DMS 273 (cell line): ENCODE results near the gene HK3.
A peak's percentile ranks its signal among the peaks of the same experiment; 100 is the strongest.
"Not testable (repeated sequence)": the region's sequence is repeated elsewhere in the genome, so short reads cannot be mapped to it uniquely, and the experiment has no call there.

Experiments
- DNase-seq: peaks from one replicate; lab custom pipeline; 2025; ENCODE audit not compliant: unreplicated experiment; lab: John Stamatoyannopoulos, UW

The HK3 gene

DNA sequence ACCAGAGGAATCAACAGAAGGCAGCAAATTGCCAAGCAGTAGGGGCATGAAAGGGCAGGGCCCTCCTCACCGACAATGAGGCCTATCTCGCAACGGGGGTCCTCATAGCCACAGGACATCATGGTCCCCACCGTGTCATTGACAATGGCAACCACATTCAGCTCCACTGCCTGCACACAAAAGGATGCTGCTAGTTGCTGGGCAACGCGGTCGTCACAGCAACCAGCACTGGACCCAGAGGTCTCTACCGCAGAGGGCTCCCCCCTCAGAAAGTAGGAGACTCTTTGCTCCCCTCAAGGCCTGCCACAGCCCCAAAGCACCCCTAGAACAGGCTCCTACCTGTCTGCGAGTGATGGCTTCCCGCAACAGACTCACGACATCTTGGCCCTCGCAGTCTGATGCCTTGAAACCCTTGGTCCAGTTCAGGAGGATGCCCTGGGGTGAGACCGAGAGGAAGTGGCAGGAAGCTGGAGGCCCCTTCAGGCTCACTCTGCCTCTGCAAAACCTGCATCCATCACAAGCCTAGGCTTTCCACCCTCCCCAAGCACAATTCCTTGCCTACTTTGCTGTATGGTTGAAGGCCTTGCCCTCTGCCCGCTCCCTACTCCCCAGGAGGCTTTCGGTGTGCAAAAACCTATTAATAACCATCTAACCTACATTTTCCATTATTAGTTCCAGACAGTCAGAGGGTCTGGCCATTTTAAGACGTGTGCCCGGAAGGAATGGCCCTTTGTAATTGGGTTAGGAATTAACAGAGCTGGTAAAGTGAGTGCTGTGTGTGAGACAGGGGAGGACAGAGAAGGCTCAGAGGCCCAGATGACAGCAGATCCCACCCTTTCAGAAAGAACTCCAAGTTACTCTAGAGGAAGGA is 15.2 kb downstream of the HK3 start:
- no peak for DNase-seq

DNA sequence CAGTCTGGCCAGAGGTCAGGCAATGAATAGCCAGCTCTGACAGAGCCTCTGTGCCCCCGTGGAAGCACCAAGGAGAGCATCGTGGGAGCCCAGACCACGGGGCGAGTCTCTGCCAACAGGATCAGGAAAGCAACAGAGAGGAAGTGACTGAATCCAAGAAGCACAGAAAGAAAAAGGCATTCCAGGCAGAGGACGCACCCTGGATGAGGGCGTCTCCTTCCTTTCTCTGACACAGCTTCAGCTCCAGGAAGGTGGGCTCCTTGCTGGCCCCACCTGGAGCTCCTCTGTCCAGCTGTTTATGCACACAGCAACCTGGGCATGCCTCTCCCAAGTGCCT is 16.6 kb downstream of the HK3 start:
- DNase-seq = no peak

GRCh38 chr5:176881816-176882566 is 17.2 kb downstream of the HK3 start:
- no peak for DNase-seq

DNA sequence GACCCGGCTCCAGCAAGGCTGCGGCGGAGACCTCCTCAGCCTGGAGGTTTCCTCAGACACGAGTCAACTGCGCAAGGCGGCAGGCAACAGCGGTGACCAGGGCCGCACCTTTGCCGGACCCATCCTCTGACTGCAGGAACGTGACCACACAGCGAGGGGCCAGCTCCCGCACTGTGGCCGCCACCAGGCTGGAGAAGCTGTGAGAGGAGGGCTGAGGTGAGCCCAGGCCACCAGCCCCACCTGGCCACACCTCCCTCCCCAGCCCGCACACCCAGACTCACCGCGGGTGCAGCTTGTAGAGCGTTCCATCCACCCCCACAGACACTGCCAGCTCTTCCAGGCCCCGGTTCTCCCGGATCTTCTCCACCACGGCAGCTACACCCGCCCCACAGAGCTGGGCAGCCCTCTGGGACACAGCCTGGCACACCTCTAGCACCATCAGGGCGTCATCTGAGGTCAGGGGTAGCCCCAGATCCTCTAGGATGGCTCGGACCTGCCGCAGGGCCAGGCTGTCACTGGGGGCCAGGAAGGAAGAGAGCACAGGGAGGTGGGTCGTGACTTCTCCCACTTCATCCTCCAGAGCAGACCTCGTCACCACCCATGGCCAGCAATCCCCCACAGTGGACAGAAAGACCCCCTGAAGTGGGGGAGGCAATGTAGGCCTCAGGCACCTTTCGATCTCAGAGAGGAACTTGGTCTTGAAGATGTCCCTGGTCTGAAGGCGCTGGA is 18.0 kb downstream of the HK3 start:
- DNase-seq = no peak

DNA sequence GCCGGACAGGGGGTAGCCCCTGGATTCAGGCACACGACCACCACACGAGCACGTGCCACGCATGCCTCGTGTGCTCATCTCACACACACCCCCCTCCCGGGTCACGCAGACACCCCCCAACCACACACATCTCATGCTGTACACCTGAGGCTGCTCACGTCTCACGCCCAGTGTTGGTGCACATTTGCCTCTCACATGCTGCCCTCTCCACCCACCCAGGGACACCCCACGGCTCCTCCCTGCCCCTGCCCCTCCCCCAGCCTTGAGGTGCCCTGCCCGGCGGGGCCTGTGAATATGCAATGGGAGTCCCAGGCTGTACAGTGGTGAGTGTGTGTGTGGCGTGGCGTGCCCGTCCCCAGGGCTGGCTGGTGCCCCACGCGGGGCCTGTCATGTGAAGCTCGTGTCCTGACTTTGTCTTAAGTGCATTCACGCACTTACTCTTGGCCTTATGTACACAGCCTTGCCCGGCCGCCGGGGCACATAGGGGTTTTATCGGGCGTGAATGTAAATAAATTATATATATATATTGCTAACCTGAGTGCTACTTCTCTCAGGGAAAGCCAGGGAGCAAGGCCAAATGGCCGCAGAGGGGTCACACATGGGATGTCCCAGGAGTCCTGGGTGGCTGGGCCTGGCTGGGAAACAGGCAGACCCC is 18.7 kb downstream of the HK3 start:
- DNase-seq = no peak

DNA sequence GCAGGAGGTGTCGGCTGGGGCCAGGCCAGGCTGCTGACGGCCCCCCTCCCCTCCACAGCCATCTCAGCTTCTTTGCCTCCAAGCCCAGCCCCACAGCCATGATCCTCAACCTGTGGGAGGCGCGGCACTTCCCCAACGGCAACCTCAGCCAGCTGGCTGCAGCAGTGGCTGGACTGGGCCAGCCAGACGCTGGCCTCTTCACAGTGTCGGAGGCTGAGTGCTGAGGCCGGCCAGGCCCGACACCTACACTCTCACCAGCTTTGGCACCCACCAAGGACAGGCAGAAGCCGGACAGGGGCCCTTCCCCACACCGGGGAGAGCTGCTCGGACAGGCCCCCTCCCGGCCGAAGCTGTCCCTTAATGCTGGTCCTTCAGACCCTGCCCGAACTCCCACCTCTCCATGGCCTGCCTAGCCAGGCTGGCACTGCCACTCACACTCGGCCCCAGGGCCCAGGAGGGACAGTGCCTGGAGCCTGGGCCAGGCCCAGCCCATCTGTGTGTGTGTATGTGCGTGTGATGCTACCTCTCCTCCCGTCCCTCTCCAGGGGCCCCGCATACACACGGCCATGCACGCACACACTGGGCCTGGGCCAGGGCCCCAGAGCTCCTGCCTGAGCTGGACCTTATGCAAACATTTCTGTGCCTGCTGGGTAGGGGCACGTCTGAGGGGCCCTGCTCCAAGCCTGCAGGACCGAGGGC is 19.3 kb downstream of the HK3 start:
- no peak for DNase-seq

DNA sequence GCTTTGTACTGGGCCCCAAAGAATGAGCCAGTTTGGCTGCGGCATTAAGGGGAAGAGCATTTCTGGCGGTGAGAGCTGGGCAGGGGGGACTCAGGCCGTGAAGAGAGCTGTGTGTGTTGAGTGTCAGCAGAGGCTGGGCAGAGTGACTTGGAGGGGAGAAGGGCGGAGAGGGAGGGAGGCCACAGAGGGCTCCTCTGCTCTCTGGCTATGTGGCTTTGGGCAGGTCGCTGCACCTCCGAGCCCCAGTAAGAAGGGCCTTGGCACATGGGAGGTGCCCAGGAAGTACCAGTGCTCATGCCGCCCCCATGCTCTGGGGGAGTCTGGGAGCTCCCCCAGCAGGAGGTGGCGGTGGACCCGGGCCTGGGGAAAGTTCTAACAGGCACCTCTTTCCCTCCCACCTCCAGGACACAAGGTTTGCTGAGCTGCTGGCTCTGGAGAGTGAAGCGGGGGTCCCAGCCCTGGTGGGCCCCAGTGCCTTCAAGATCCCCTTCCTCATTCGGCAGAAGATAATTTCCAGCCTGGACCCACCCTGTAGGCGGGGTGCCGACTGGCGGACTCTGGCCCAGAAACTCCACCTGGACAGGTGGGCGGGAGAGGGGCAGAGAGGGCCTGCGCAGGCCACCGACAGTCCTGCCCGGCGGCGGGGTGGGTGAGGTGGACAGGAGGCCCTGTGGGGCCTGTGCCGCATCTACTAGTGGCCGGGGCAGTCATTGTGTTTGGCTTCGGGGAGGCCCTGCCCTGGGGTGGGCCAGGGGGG is 20.1 kb downstream of the HK3 start:
- no peak for DNase-seq

- DNase-seq = no peak
Measured at GRCh38 chr5:176878463-176878862, 20.7 kb downstream of the HK3 start.

DNA sequence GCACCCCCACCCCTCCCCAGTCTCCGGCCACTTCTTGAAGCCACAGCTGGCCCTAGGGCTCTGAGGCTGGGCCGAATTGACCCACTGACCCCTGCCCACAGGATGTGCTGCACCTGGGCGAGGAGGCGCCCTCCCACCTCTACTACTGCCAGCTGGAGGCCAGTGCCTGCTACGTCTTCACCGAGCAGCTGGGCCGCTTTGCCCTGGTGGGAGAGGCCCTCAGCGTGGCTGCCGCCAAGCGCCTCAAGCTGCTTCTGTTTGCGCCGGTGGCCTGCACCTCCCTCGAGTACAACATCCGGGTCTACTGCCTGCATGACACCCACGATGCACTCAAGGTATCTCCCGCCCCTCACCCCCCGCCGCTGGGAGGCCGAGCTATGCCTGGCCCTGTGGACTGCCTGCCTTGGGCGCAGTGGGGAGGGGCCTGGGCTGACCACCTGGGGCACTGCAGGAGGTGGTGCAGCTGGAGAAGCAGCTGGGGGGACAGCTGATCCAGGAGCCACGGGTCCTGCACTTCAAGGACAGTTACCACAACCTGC is 21.3 kb downstream of the HK3 start:
- DNase-seq = no peak

DNA sequence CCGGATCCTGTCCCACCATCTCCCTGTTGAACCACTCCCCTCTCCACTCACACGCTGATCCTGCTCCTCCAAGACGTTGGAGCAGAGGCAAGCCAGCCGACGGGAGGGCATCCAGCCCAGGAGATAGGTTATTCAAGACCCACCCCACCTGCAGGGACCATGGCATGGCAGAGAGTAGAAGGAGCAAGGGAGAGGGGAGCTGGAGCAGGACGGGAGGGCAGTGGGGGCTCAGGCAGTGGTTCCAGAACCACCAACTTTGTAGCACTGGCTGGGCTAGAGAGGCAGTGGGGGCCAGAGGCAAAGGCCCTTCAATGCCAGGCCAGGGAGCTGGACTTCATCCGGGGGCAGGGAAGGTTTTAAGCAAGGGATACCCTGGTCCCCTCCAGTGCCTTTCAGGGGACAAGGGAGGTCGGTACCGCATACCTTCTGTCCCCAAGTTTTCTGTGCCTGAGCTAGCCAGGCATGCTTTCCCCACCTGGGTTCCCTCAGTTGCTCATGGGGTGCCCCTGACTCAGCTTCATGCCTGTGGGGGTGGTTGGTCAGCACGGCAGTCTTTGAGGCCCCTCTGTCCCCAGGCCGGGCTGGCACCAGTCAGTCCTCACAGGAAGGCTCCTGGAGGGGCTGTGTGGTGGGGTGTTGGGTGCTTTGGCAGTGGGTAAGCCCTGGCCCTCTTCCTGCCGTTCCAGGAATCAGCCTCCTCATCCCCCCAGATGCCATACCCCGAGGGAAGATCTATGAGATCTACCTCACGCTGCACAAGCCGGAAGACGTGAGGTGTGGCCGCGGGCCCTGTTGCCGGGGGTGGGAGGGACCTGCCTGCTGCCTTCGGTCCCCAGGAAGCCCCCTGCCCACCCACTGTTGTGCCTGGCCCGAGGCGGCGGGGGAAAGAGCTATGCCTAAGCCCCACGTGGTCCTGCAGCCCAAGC is 22.4 kb downstream of the HK3 start:
- no peak for DNase-seq

GRCh38 chr5:176875783-176876505 is 23.2 kb downstream of the HK3 start:
- DNase-seq = no peak

DNA sequence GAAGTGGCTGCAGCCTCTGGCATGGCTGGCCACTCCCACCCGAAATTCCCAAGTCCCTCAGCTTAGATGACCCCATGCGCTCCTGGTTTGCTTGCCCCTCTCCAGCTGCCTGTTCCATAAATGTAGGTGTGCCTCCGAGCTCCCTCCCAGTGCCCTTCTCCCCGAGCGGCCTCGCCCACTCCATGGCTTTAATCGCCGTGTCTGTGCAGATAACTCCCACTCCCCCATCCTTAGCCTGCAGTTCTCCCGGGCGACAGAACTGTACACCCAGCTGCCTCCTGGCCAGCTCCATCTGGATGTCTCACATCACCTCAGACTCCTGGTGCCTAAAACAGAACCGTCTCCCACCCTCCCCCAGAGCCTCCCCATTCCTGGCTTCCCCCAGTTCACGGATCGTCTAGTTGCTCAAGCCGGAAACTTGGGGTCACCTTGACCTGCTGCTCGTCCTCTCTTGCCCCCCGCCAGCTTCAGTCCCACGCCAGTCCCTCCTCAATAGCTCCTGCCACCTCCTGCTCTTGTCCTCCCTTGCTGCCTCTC is 24.1 kb downstream of the HK3 start:
- no peak for DNase-seq

DNA sequence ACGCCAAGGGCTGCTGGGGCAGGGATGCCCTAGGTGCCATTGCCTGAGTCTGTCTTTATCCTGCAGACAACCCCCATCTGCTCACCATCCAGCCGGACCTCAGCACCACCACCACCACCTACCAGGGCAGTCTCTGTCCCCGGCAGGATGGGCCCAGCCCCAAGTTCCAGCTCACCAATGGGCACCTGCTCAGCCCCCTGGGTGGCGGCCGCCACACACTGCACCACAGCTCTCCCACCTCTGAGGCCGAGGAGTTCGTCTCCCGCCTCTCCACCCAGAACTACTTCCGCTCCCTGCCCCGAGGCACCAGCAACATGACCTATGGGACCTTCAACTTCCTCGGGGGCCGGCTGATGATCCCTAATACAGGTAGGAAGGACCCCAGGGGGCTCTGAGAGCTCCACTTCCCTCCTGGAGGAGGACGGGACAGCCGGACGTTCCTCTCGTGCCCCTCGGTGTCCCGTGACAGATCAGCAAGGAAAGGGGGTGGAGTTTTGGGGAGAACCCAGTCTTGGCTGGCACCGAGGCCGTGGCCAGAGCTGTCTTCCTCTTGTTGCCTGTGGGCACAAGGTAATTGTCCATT is 24.9 kb downstream of the HK3 start:
- no peak for DNase-seq

GRCh38 chr5:176873541-176874172 is 25.5 kb downstream of the HK3 start:
- no peak for DNase-seq

DNA sequence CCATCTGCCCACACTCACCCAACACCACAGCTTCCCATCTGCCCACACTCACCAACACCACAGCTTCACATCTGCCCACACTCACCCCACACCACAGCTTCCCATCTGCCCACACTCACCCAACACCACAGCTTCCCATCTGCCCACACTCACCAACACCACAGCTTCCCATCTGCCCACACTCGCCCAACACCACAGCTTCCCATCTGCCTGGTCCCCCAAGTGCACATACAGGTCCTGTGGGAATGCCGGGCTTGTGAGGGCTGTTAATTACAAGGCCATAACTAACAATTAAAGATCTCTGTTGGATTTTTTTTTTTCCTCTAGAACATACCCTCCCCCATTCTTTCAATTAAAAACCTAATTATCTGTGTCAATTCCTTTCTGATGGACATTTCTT is 26.1 kb downstream of the HK3 start:
- peak; percentile 51 for DNase-seq

GRCh38 chr5:176872586-176872985 is 26.6 kb downstream of the HK3 start:
- DNase-seq = not testable (repeated sequence)

DNA sequence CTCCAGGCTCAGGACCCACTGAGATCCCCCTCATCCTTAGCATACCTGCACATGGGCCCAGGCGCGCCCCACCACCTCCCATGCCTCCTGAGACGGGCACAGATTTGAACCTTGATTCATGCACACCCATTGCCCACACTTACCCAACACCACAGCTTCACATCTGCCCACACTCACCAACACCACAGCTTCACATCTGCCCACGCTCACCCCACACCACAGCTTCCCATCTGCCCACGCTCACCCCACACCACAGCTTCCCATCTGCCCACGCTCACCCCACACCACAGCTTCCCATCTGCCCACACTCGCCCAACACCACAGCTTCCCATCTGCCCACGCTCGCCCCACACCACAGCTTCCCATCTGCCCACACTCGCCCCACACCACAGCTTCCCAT is 28.5 kb downstream of the HK3 start:
- not testable (repeated sequence) for DNase-seq
